ENCODE measurements around the gene DEUP1.
"Not testable (repeated sequence)": the region's sequence is repeated elsewhere in the genome, so short reads cannot be mapped to it uniquely, and the experiment has no call there.

GRCh38 chr11:93463666-93464065 lies 133.1 kb downstream of the DEUP1 start:
- not testable (repeated sequence) for TF ChIP-seq CTCF, POLR2A, EP300, POLR2AphosphoS5 (IDR thresholded peaks at IDR 0.05)
